Muscle of back (tissue), 13 donors: ENCODE measurements around the gene DTD1. TPM values are rescaled to one million over a fixed set of nuclear protein-coding genes. Genes with fewer than 3 reads are reported as not detected.
A peak's percentile ranks its signal among the peaks of the same experiment; 100 is the strongest.

ENCODE experiments used
- DNase-seq, 3 donors: peaks; one replicate each; pipeline versions ENCODE4 v3.0.0 to v3.0.0-alpha.2; 2013
- long read RNA-seq, 9 donors: transcript quantifications; one replicate each; lab custom pipeline, GENCODE V29; 2026
- polyA plus RNA-seq, 10 donors: library from polyadenylated mRNA; unstranded; fragments of 120-200 nt; gene quantifications; one replicate each; pipeline ENCODE4 v1.2.1, GENCODE V29; 2013; ENCODE audit not compliant: insufficient read length in 10 of 10

The DTD1 gene
- 10 to 100 TPM; 13.2 to 20.5 (median 17.4) TPM for polyA plus RNA-seq
- long read RNA-seq, donor 1, transcript DTD1-201 (6 exons, 1,387 nt) = major isoform, 9 of 14 reads
- long read RNA-seq, donor 1, partial matches to known transcripts = 5 of 14 reads
- long read RNA-seq, donor 1, other reads (novel, unspliced or antisense) = 0 of 14 reads
- long read RNA-seq, donor 2, transcript DTD1-201 (6 exons, 1,387 nt) = major isoform, 9 of 9 reads
- long read RNA-seq, donor 2, partial matches to known transcripts = 0 of 9 reads
- long read RNA-seq, donor 2, other reads (novel, unspliced or antisense) = 0 of 9 reads
- long read RNA-seq, donor 3 = 0 reads
- long read RNA-seq, donor 4, transcript DTD1-201 (6 exons, 1,387 nt) = major isoform, 7 of 9 reads
- long read RNA-seq, donor 4, partial matches to known transcripts = 0 of 9 reads
- long read RNA-seq, donor 4, other reads (novel, unspliced or antisense) = 0 of 9 reads
- long read RNA-seq, donor 5, transcript DTD1-201 (6 exons, 1,387 nt) = major isoform, 11 of 23 reads
- long read RNA-seq, donor 5, partial matches to known transcripts = 11 of 23 reads
- long read RNA-seq, donor 5, other reads (novel, unspliced or antisense) = 0 of 23 reads
- long read RNA-seq, donor 6, transcript DTD1-201 (6 exons, 1,387 nt) = major isoform, 11 of 30 reads
- long read RNA-seq, donor 6, partial matches to known transcripts = 19 of 30 reads
- long read RNA-seq, donor 6, other reads (novel, unspliced or antisense) = 0 of 30 reads
- long read RNA-seq, donor 7, transcript DTD1-201 (6 exons, 1,387 nt) = major isoform, 9 of 16 reads
- long read RNA-seq, donor 7, partial matches to known transcripts = 7 of 16 reads
- long read RNA-seq, donor 7, other reads (novel, unspliced or antisense) = 0 of 16 reads
- long read RNA-seq, donor 8, partial matches to known transcripts = 0 of 4 reads
- long read RNA-seq, donor 8, other reads (novel, unspliced or antisense) = 0 of 4 reads
- long read RNA-seq, donor 9, partial matches to known transcripts = 0 of 1 reads
- long read RNA-seq, donor 9, other reads (novel, unspliced or antisense) = 0 of 1 reads

GRCh38 chr20:18587665-18588573 is at the start of gene DTD1:
Gene DTD1 (plus strand): TSS chr20:18588054. CDS start chr20:18588073, 19 bp downstream.
- DNase-seq = peak; percentile 72 to 90 (median 87)

GRCh38 chr20:18541741-18542140 is 46.1 kb upstream of the DTD1 start:
- no peak for DNase-seq

- DNase-seq = no peak
These were observed 44.6 kb upstream of the DTD1 start for GRCh38 chr20:18543216-18543615.

GRCh38 chr20:18543932-18544331 is 43.9 kb upstream of the DTD1 start:
- DNase-seq = no peak

- no peak for DNase-seq
These were observed 42.3 kb upstream of the DTD1 start for GRCh38 chr20:18545566-18545965.

- no peak for DNase-seq
These were observed 39.4 kb upstream of the DTD1 start for GRCh38 chr20:18548465-18548864.

- DNase-seq = no peak
These were observed 34.1 kb upstream of the DTD1 start for GRCh38 chr20:18553746-18554145.

GRCh38 chr20:18566892-18567738 is 20.7 kb upstream of the DTD1 start, which contains the start of gene SMIM26:
Gene SMIM26 (plus strand): TSS chr20:18567432. CDS start chr20:18567479, 47 bp downstream.
- peak; percentile 93 to 98 (median 94) for DNase-seq

GRCh38 chr20:18567739-18568091 is 20.1 kb upstream of the DTD1 start:
- DNase-seq = no peak

GRCh38 chr20:18571009-18571408 is 16.8 kb upstream of the DTD1 start:
- DNase-seq = no peak

- no peak for DNase-seq
These were observed 16.3 kb upstream of the DTD1 start for GRCh38 chr20:18571578-18571977.

- DNase-seq = no peak
These were observed 9.9 kb upstream of the DTD1 start for GRCh38 chr20:18577942-18578341.

GRCh38 chr20:18578581-18578980 is 9.3 kb upstream of the DTD1 start:
- DNase-seq = no peak

- no peak for DNase-seq
These were observed 7.8 kb upstream of the DTD1 start for GRCh38 chr20:18580012-18580411.

GRCh38 chr20:18585134-18585533 is 2.7 kb upstream of the DTD1 start:
- peak in 1 of 3 donors; percentile 42 for DNase-seq

GRCh38 chr20:18588574-18588933 is 700 bp downstream of the DTD1 start:
- peak in 1 of 3 donors; percentile 6 for DNase-seq

GRCh38 chr20:18589941-18590674 is 2.3 kb downstream of the DTD1 start:
- no peak for DNase-seq

- no peak for DNase-seq
These were observed 8.4 kb downstream of the DTD1 start for GRCh38 chr20:18596270-18596669.

GRCh38 chr20:18609741-18610140 is 21.9 kb downstream of the DTD1 start:
- DNase-seq = no peak

- DNase-seq = no peak
These were observed 23.6 kb downstream of the DTD1 start for GRCh38 chr20:18611492-18611891.
